Stimulated activated CD4-positive, alpha-beta T cell treated with anti-CD3 and anti-CD28 coated beads, Interleukin-15, amount 100 ng/mL, for 48 hours (primary cell): Measurements from ENCODE around the gene CIBAR2.

Experiments used
- DNase-seq, 2 donors: peaks; one replicate each; pipeline ENCODE4 v3.0.0-alpha.2; 2020; ENCODE audit warnings: low read depth in 2 of 2

Gene CIBAR2

DNA sequence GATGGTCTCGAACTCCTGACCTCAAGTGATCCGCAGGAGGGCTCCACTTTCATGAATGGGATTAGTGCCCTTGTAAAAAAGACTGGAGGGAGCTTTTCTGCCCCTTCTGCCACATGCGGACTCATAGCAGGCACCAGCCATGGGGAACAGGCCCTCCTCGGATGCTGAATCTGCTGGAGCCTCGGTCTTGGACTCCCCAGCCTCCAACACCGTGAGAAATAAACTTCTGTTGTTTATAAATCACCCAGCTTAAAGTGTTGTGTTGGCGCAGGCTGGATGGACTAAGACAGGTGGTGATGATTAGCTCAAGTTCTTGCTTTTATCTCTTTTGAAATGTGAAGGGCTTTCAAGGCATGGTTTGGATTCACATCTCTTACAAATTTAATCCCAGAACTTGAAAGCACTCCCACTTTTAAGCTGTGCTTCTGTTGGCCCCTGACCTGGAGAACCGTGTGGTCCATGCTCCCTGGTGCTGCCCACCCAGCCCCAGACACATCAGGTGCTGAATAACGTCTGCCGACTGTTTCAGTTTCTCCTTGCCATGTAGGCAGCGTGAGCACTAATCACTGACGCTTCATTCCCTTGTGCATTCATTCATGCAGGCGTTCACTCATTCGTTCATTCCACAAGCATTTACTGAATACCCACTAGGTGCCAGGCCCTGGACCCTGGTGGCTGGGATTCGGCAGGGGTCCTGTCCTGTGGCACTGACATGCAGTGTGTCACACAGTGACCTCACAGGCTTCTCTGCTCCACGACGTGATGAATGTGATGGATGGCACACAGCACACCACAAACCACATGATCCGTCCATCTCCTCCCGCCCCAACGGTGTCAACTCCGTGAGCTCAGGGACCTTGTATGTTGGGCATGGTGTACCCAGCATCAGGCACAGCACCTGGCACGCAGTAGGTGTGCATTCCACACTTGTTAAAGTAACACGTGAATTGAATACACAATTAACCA, 8.9 kb downstream of the CIBAR2 start:
- no peak for DNase-seq

GRCh38 chr16:85101956-85102630, 10.2 kb downstream of the CIBAR2 start:
- no peak for DNase-seq

DNA sequence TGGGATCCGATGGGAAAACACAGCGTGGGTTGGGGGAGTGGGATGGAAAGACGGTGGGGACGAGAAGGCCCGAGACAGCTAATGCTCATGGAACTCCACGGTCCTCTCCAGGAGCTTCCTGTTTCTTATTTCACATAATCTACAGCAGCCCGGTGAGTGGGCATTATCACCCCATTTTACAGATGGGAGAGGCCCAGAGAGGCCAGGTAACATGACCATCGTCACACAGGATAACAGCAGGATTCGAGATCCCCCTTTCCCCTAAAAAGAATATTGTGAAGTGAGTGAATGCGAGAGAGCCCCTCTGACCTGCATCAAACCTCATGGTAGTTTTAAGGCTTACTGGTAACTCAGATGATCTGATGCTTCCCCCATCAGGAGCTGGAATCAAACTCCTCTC, 12.0 kb downstream of the CIBAR2 start:
- DNase-seq, result no peak

GRCh38 chr16:85098565-85098964, 13.7 kb downstream of the CIBAR2 start:
- no peak for DNase-seq

- DNase-seq, result no peak
These were observed 15.4 kb downstream of the CIBAR2 start for GRCh38 chr16:85096921-85097320.

- DNase-seq, result no peak
These were observed 17.5 kb downstream of the CIBAR2 start for GRCh38 chr16:85094812-85095211.

GRCh38 chr16:85094176-85094805, 18.0 kb downstream of the CIBAR2 start:
- DNase-seq, result no peak

GRCh38 chr16:85093705-85094104, 18.6 kb downstream of the CIBAR2 start:
- DNase-seq, result no peak

DNA sequence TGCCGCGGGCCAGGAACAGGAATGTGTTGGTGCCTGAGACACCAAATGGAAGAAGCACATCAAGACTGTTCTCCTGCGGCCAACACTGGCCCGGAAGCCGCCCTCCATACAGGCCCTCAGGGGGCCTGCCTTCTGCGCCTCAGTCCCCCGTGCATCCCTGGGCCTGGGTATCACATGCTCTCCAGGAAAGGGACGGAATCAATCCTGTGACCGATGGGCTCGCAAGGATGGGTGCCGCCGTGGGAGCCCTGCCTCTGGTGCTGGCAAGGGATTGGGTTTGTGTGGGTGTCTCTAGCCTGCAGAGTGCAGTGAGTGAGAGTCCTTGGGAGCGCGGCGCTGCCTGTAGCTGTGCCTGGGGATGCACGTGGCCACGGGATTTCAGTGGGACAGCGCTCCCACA, 19.4 kb downstream of the CIBAR2 start:
- DNase-seq, result no peak

- no peak for DNase-seq
These were observed 20.0 kb downstream of the CIBAR2 start for GRCh38 chr16:85092309-85092708.

GRCh38 chr16:85091522-85091910, 20.8 kb downstream of the CIBAR2 start:
- no peak for DNase-seq

DNA sequence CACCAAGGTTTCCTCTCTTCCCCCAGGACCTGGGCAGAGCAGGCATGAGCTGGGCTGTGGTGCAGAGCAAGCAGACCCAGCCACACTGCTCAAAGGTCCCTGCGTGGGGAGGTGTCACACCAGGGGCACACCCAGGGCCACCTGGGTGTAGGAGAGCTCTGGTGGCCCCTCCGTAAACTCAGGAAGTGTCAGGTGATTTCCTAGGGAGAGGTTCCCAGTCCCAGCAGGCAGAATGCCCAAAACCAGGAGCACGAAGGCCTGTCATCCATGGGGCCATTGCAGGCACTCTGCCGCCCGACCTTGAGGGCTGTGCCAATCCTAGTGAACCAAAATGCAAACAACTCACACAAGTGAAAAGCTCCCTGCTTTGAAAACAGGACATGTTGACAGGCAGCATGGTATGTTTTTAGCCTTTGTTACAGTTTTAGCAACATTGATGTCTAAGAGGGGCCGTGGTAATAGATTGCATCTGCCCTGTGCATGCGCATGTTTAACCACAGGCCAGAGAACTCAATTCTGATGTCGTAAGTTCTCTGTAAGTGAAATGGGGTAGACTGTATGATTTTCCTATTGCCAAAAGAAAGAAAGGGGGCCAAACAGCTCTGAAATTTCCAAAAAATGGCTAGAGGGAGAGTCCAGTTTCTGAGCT, 21.3 kb downstream of the CIBAR2 start:
- no peak for DNase-seq

DNA sequence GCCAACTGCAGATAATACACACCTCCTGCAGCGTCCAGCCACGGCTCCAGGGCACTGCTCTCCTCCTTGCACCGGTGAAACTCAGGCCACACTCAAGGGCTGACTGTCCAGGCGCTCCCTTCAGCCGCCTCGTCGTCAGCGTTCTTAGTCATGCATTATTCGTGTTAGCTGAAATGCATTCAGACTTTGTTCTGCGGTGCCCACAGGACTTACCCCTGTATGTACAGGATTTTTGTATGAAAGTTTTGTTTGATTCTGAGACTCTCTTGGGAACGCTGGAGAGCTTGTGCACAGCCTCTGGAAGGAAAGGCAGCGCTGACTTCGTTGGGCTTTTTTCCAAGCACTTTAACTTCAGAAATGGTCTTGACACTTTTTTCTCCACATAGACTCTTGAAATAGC, 22.1 kb downstream of the CIBAR2 start:
- DNase-seq, result no peak

DNA sequence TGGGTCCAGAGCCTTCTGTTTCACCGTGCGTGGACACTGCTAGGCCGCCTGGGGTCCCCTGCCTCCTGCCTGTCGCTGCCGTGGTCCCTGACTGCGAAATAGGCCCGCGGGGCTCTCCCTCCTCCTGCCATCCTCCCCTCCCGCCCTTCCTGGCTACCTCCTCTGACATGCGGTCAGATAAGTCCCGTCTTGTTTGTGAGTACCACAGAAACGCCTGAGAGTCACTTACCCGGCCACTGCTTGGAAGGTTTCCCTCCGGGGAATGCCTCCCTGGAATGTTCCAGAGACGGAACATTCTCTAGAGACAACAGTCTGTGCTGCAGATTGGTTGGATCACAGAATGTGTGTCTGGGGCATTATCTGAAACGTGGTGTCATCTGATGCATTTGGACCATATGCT, 22.7 kb downstream of the CIBAR2 start:
- no peak for DNase-seq

DNA sequence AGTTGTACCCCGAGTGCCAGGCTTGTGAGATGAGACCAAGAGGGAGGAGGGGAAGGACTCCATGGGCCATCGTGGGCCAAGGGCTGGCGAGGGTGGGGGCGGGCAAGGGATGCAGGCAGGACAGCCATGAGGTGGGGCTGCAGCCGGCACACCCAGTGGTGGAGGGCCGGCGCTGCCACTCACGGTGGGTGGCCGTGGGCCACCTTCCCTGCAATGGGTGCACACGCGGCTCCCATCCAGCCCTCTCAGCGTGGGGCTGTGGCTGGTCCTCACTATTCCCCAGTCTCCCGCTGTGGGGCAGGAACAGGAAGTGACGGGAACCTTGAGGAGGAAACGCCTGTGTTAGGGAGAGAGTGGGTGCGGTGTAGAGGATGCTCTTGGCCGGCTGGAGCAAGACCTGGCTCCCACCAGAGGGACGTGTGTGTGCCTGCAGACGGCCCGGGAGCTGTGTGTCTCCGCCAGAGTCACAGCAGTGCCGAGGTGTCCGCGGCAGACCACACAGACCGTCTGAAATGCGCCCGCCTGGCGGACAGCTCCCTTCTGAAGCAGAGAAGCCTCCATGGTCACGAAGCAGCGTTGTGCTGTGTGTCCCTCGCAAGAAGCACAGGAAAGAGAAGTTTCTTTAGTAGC, 23.6 kb downstream of the CIBAR2 start:
- no peak for DNase-seq

GRCh38 chr16:85087899-85088569, 24.2 kb downstream of the CIBAR2 start:
- no peak for DNase-seq

- DNase-seq, result peak; percentile 61 to 72
These were observed 25.7 kb downstream of the CIBAR2 start for GRCh38 chr16:85086347-85087291.

- no peak for DNase-seq
These were observed 26.6 kb downstream of the CIBAR2 start for GRCh38 chr16:85085721-85086120.

DNA sequence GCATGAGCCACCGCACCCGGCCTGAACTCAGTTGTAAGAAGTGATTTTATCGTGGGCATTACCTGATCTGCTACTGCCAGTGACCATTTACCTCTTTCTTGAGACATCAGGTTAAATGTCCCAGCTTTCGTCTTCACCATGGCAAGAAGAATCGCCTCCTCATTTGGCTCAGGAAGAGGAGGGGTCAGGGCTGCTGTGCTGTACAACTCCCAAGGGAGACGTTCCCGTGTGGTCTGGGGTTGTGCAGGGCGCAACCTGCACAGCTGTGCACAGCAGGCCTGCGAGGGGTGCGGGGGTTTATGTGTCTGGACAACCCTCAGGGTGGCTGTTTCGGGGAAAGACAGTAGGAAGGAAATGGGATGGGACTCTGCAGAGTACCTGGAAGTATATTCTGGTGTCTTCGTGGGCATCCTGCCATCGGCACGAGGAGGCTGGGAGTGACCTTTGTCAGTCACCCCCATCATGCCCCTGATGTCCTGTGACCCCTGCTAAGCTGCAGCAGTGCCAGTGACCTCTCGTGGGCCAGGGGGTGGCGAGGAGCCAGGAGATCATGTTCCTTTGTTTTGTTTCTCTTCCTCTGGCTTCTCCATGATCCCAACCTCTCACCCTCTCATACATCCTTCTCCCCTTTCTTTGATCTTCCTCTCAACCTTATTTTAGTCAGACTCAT, 27.3 kb downstream of the CIBAR2 start:
- DNase-seq, result no peak
